GM12891 (cell line): Measurements from ENCODE around the gene CEBPZOS. TPM values are rescaled to one million over a fixed set of nuclear protein-coding genes. Genes with fewer than 3 reads are reported as not detected.

Experiments
- DNase-seq: peaks from one replicate; pipeline ENCODE4 v3.0.0; 2011; ENCODE audit warnings: low spot score; ENCODE audit not compliant: insufficient read length
- FAIRE-seq: peaks from 2 replicates; lab custom pipeline; 2011; peaks lifted over from hg19 to GRCh38; lab: Jason Lieb, UNC
- PAX5 ChIP-seq: IDR thresholded peaks from 2 replicates; pipeline ENCODE4 v1.6.1; 2011; ENCODE audit warnings: low read length, moderate library complexity, mild to moderate bottlenecking; ENCODE audit not compliant: insufficient read depth, severe bottlenecking
- POLR2A ChIP-seq: IDR thresholded peaks from 2 replicates; pipeline ENCODE4 v1.6.1; 2011; ENCODE audit warnings: low read depth, low read length, control low read depth
- POLR2AphosphoS5 ChIP-seq: IDR thresholded peaks from 2 replicates; pipeline ENCODE4 v1.6.1; 2011; ENCODE audit warnings: low read depth, low read length, control low read depth
- POU2F2 ChIP-seq: IDR thresholded peaks from 2 replicates; pipeline ENCODE4 v1.6.1; 2011; ENCODE audit warnings: low read depth, mild to moderate bottlenecking, control low read depth, low read length, moderate library complexity
- SPI1 ChIP-seq: IDR thresholded peaks from 2 replicates; pipeline ENCODE4 v1.6.1; 2011; ENCODE audit warnings: low read depth, low read length, control low read depth
- TAF1 ChIP-seq: IDR thresholded peaks from 2 replicates; pipeline ENCODE4 v1.6.1; 2011; ENCODE audit warnings: low read depth, low read length, control low read depth
- polyA plus RNA-seq: library from polyadenylated mRNA; unstranded; fragments of >200 nt; gene quantifications from one replicate; pipeline ENCODE4 v1.2.1, GENCODE V29; 2012; ENCODE audit warnings: low read depth, missing spikeins, inconsistent platforms; ENCODE audit not compliant: missing spikeins

Gene CEBPZOS
- polyA plus RNA-seq, result 30.8 TPM

DNA sequence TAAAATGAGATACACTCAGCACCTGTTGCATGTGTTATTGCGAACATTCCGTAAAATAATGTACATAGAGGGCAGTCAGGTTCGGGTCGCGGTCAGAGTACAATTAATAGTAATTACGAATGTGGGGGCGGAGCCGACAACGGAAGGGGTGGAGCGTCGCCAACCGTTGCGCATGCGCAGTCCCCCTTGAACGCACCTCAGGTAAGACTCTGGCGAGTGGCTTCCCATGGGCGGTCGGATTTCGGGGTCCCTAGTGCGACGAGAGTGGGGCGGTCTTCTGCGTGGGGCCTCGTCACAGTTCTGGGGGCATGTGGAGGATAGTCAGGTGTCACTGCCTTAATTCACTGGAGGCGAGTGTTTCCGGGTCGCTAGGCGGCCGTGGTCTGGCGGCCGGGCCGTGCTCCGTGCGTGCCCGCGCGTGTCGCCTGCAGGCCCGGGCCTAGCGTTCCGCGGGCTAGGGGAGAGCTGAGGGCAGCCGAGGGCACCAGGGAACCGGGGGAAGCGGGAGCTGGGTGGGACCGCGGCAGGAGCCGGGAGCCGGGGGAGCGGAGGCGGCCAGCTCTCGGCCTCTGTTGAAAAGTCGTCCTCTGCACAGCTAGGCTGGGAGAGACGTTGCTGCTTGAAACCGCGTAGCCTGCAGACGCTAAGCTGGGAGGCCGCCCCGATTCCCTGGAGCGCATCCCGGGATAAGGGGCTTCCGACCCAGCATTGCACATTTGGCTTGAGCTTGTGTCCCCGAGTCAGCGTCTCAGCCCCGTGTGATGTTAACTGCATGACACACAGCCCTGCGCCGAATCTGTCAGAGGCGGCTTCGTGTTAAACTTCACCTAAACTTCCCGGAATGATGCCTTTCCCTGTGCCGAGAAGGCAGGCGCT, at the start of gene CEBPZOS:
CEBPZOS (plus strand) TSS at position 177 of the 876 bp plus-strand sequence. CDS start 3,209 bp downstream, outside the sequence.
- peak; percentile 98 for FAIRE-seq
- DNase-seq, result peak; percentile 68

DNA sequence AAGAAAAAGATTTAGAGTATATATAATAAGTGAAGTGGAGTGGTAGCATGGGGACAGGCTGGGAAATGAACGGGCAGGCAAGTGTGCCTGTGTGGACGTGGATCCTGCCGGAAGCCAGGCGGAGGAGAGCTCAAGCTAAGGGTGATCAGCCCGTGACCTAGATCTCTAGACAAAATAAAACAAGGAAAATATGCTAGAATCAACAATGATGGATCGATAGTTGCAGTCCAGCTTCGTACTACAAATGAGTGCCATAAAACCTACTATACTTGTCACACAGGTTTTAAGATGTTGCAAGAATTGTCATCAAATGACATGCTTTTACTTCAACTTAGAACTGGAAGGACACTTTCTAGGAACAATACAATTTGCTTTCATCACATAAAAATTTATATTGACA, 48.0 kb upstream of the CEBPZOS start:
- no peak for TF ChIP-seq POU2F2
- no peak for TF ChIP-seq PAX5
- no peak for TF ChIP-seq POLR2A
- no peak for TF ChIP-seq POLR2AphosphoS5
- TF ChIP-seq SPI1, result no peak
- no peak for TF ChIP-seq TAF1
- FAIRE-seq (no peak), DNase-seq (no peak)

More for the DNA sequence above, at the start of gene CEBPZOS:
- TF ChIP-seq POU2F2 (no peak; the same call in 1 of the 2 replicates), PAX5 (no peak), POLR2A (peak; percentile 84), TAF1 (peak; percentile 62; the same call in 1 of the 2 replicates), POLR2AphosphoS5 (peak; percentile 80), SPI1 (no peak)

DNA sequence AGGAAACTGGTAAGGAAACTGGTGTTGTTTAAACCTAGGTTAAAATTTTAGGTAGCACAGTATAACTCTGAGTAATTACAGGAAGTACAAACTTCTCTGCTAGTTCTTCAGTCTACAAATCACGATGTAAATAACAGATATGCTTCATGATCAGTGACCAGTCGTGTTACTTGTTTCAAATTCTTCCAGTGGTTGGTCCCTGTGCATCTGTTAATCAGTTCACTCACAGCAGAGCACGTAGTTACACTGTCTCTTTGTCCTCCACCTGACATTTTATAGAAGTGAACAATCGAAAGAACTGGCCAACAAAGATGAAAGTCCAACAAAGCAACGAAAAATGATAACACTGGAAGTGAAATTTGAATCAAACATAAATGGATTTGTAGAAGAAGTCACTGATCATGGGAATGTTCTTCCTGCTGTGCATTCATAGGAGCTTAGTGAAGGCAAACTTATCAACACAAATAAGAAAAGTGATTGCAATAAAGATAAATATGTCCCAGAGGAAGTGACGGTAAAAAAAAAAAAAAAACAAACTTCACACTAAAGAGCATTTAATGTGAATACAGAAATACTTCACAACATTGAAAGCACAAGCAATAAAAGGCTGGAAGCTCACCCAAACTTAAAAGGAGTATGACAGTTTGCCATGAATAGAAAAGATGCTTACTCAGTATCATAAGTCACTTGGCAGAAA, 46.5 kb upstream of the CEBPZOS start:
- FAIRE-seq (peak; percentile 82), DNase-seq (no peak)
- TF ChIP-seq POLR2A (no peak), POLR2AphosphoS5 (no peak), TAF1 (no peak)

DNA sequence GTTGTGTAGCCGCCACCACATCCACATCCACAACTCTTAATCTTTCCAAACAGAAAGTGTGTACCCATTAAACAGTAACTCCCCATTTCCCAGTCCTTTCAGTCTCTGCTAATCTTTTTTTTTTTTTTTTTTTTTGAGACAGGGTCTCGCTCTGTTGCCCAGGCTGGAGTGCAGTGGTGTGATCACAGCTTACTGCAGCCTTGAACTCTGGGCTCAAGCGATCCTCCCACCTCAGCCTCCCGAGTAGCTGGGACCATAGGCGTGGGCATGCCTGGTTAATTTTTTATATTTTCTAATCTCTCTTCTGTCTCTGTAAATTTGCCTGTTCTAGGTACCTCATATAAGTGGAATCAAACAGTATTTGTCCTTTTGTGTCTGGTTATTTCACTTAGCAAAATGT, 43.1 kb upstream of the CEBPZOS start:
- no peak for DNase-seq
- no peak for FAIRE-seq
- no peak for TF ChIP-seq SPI1
- TF ChIP-seq POLR2A, result no peak
- TF ChIP-seq POLR2AphosphoS5, result no peak
- TF ChIP-seq PAX5, result no peak
- TF ChIP-seq POU2F2, result no peak
- TF ChIP-seq TAF1, result no peak

DNA sequence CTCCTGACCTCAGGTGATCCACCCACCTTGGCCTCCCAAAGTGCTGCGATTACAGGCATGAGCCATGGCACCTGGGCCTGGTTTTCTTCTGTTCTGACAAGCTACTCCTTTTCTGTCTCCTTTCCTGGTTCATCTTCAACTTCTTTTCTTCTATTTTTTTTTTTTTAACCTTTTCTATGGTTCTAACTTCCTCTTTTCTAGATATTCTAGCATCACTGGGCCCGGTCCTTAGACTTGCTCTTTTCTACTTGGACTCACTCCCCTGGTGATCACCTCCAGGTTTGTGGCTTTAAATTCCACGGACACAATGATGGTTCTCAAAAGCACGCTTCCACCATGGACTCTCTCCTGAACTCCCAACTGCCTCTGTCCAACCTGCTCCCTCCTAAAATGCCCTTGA, 41.5 kb upstream of the CEBPZOS start:
- no peak for FAIRE-seq
- no peak for TF ChIP-seq SPI1
- no peak for TF ChIP-seq TAF1
- TF ChIP-seq POLR2A, result no peak
- TF ChIP-seq POU2F2, result no peak
- TF ChIP-seq POLR2AphosphoS5, result no peak
- no peak for TF ChIP-seq PAX5

GRCh38 chr2:37156071-37156856, 40.0 kb upstream of the CEBPZOS start:
- no peak for DNase-seq
- TF ChIP-seq POU2F2, result no peak
- TF ChIP-seq POLR2A, result no peak
- no peak for TF ChIP-seq PAX5
- 0 out of 2 replicates have a peak, but pooled peaks have one; percentile 4 for TF ChIP-seq POLR2AphosphoS5
- TF ChIP-seq SPI1, result 0 out of 2 replicates have a peak, but pooled peaks have one; percentile 8
- TF ChIP-seq TAF1, result no peak
- peak; percentile 20 for FAIRE-seq

More for the DNA sequence above, 41.5 kb upstream of the CEBPZOS start:
- no peak for DNase-seq

GRCh38 chr2:37156857-37157714, 39.2 kb upstream of the CEBPZOS start, which contains the start of gene EIF2AK2:
Gene EIF2AK2, minus strand, starts transcription at chr2:37156980. Its CDS starts 9,174 bp downstream, at chr2:37147806.
- TF ChIP-seq PAX5 (no peak), SPI1 (no peak), TAF1 (0 out of 2 replicates have a peak, but pooled peaks have one; percentile 10), POLR2AphosphoS5 (peak; percentile 64; the same call in 1 of the 2 replicates), POU2F2 (no peak), POLR2A (no peak; the same call in 1 of the 2 replicates)
- DNase-seq (peak; percentile 95), FAIRE-seq (peak; percentile 78)
